HepG2 (cell line): ENCODE measurements around the gene DCP1B. TPM values are rescaled to one million over a fixed set of nuclear protein-coding genes. Genes with fewer than 3 reads are reported as not detected.

Experiments used
- ATAC-seq: fragments of 200-7000 bp; cut with Tn5 transposase; 3 replicates; pipeline ENCODE4 v1.9.1; 2020; ENCODE audit warnings: mild to moderate bottlenecking, moderate library complexity
- BruUV-seq: library from RNA; stranded (reverse); fragments of 400-500 nt; replicated peaks from 2 replicates; lab custom pipeline; 2021; lab: Mats Ljungman, UMichigan
- CTCF ChIA-PET: fragments of 300-600 bp; formaldehyde crosslinking; extraction: SDS; loops from one replicate; lab custom pipeline; 2021; ENCODE audit warnings: low total read pairs, inconsistent platforms, low intra/inter-chr PET ratio; lab: Yijun Ruan, JAX
- POLR2A ChIA-PET: fragments of 350-600 bp; sonication (Branson Sonifier 250); formaldehyde crosslinking; loops from one replicate; lab custom pipeline; 2020; ENCODE audit warnings: antibody characterized with exemption, inconsistent platforms; lab: Yijun Ruan, JAX
- DNase-seq: peaks from one replicate; pipeline ENCODE4 v3.0.0-alpha.2; 2015; ENCODE audit warnings: low spot score
- FAIRE-seq: peaks from 3 replicates; lab custom pipeline; 2011; peaks lifted over from hg19 to GRCh38; lab: Jason Lieb, UNC
- H2AFZ ChIP-seq: one replicate; pipeline ENCODE4 v1.6.1; 2011; ENCODE audit warnings: low read length, inconsistent platforms
- H3K27ac ChIP-seq: fragments of 300-600 bp; 3 replicates; pipeline ENCODE4 v1.8.0; 2011; ENCODE audit warnings: mixed run types, mild to moderate bottlenecking, mixed read lengths, low read length, inconsistent platforms; ENCODE audit not compliant: insufficient read depth; ENCODE audit errors: extremely low read length
- H3K27me3 ChIP-seq, 2 experiments: fragments of 200-600 bp in 1 of 2; 2 replicates in 1 of 2; 3 replicates in 1 of 2; pipeline versions ENCODE4 v1.6.0 to v1.8.0; 2011; ENCODE audit warnings: low read length in 2 of 2, mild to moderate bottlenecking in 2 of 2, moderate library complexity in 2 of 2, inconsistent platforms in 1 of 2; ENCODE audit not compliant: insufficient read depth in 2 of 2, control insufficient read depth in 1 of 2
- H3K36me3 ChIP-seq, 2 experiments: fragments of 200-600 bp in 1 of 2; replicated peaks in 1 of 2; 2 replicates in 1 of 2; 3 replicates in 1 of 2; pipeline versions ENCODE4 v1.5.1 to v1.8.0; 2011; ENCODE audit warnings: low read length in 2 of 2, inconsistent platforms in 1 of 2; ENCODE audit not compliant: insufficient read depth in 2 of 2, control insufficient read depth in 1 of 2
- H3K4me1 ChIP-seq: 2 replicates; pipeline ENCODE4 v1.5.1; 2012; ENCODE audit warnings: low read length, inconsistent platforms; ENCODE audit not compliant: insufficient read depth
- H3K4me2 ChIP-seq: 2 replicates; pipeline ENCODE4 v1.6.0; 2011; ENCODE audit warnings: low read depth, low read length, inconsistent platforms
- H3K4me3 ChIP-seq, 3 experiments: fragments of 200-600 bp in 1 of 3; sonication (generic), shearing (Covaris generic) in 1 of 3; replicated peaks in 1 of 3; 2 replicates each; pipeline ENCODE4 v1.5.1; 2011 to 2016; ENCODE audit warnings: low read length in 3 of 3, inconsistent platforms in 2 of 3, low read depth in 2 of 3, mild to moderate bottlenecking in 2 of 3, control low read depth in 1 of 3, mixed read lengths in 1 of 3; ENCODE audit not compliant: insufficient read depth in 1 of 3
- H3K79me2 ChIP-seq: one replicate; pipeline ENCODE4 v1.6.1; 2011; ENCODE audit warnings: low read length, inconsistent platforms; ENCODE audit not compliant: insufficient read depth
- H3K9ac ChIP-seq: 2 replicates; pipeline ENCODE4 v1.6.0; 2011; ENCODE audit warnings: mild to moderate bottlenecking, low read depth, low read length, inconsistent platforms; ENCODE audit not compliant: insufficient read depth
- H3K9me3 ChIP-seq: 2 replicates; pipeline ENCODE4 v1.5.1; 2012; ENCODE audit warnings: mild to moderate bottlenecking, low read length
- H4K20me1 ChIP-seq: 2 replicates; pipeline ENCODE4 v1.6.0; 2011; ENCODE audit warnings: inconsistent platforms, mild to moderate bottlenecking, low read length, moderate library complexity; ENCODE audit not compliant: insufficient read depth
- ARID2 ChIP-seq: sonication (generic); formaldehyde crosslinking; IDR thresholded peaks from 2 replicates; pipeline ENCODE4 v1.8.1; 2022; ENCODE audit warnings: mild to moderate bottlenecking, missing genetic modification reagents, borderline replicate concordance
- ELF1 ChIP-seq: sonication (generic); formaldehyde crosslinking; IDR thresholded peaks from 2 replicates; pipeline ENCODE4 v1.4.0; 2020; ENCODE audit warnings: missing genetic modification reagents
- HNF4A ChIP-seq: sonication (generic); formaldehyde crosslinking; IDR thresholded peaks from 2 replicates; pipeline ENCODE4 v1.4.0; 2020; ENCODE audit warnings: missing genetic modification reagents
- MAFF ChIP-seq: IDR thresholded peaks from 2 replicates; pipeline ENCODE4 v1.6.1; 2011; ENCODE audit warnings: low read depth, low read length, improper control_type of control experiment
- MAFK ChIP-seq, 2 experiments: IDR thresholded peaks in 1 of 2; conservative IDR thresholded peaks in 1 of 2; 2 replicates each; pipeline ENCODE4 v1.6.1; 2011; ENCODE audit warnings: improper control_type of control experiment in 2 of 2, low read length in 2 of 2
- NFRKB ChIP-seq: fragments of 450-650 bp; IDR thresholded peaks from 2 replicates; pipeline ENCODE4 v1.6.1; 2017
- TEAD2 ChIP-seq: sonication (generic); formaldehyde crosslinking; IDR thresholded peaks from 2 replicates; pipeline ENCODE4 v1.9.0; 2021; ENCODE audit warnings: missing genetic modification reagents
- ZNF296 ChIP-seq: sonication (generic); formaldehyde crosslinking; conservative IDR thresholded peaks from 2 replicates; pipeline ENCODE4 v1.5.0; 2020; ENCODE audit warnings: mild to moderate bottlenecking, missing genetic modification reagents
- ZNF337 ChIP-seq: sonication (generic); formaldehyde crosslinking; IDR thresholded peaks from 2 replicates; pipeline ENCODE4 v1.5.1; 2020; ENCODE audit warnings: missing genetic modification reagents, low read depth, mild to moderate bottlenecking, borderline replicate concordance
- ZNF530 ChIP-seq: sonication (generic); formaldehyde crosslinking; IDR thresholded peaks from 2 replicates; pipeline ENCODE4 v1.5.0; 2020; ENCODE audit warnings: low read depth, mild to moderate bottlenecking, missing genetic modification reagents
- ZNF562 ChIP-seq: sonication (generic); formaldehyde crosslinking; IDR thresholded peaks from 2 replicates; pipeline ENCODE4 v1.8.0; 2022; ENCODE audit warnings: missing genetic modification reagents, borderline replicate concordance
- WGBS: methylation state at CpG from one replicate; pipeline ENCODE4 v1.1.6; 2017; ENCODE audit warnings: low lambda C conversion rate; 5-methylcytosine and 5-hydroxymethylcytosine counted together
- in situ Hi-C: cut with HindIII; loops from 2 replicates; pipeline ENCODE4 v1.10.0; 2017; ENCODE audit warnings: low pct_unique_long_range_greater_than_20kb; ENCODE audit not compliant: extremely low pct_ligation_motif_present
- intact Hi-C: fragments of 100-400 bp; cut with micrococcal nuclease; formaldehyde crosslinking; loops from one replicate; pipeline ENCODE4 v1.10.0; 2022; ENCODE audit not compliant: unreplicated experiment
- polyA plus RNA-seq, 8 experiments: library from polyadenylated mRNA; depleted of rRNA in 3 of 8; stranded (reverse) in 7 of 8; unstranded in 1 of 8; fragments of >200 nt; fragmentation: Illumina TruSeq in 4 of 8; extraction: Trizol in 4 of 8; gene quantifications; 2 replicates each; pipeline versions ENCODE4 v1.2.1 to v1.2.3, GENCODE V29; 2011 to 2016; ENCODE audit warnings: low read depth in 4 of 8, missing spikeins in 1 of 8, mixed read lengths in 1 of 8; ENCODE audit not compliant: insufficient read depth in 1 of 8
- total RNA-seq, 5 experiments: library from RNA; depleted of rRNA; stranded (reverse); fragments of >200 nt; fragmentation: Illumina TruSeq; extraction: Trizol; gene quantifications; 2 replicates each; pipeline ENCODE4 v1.2.3, GENCODE V29; 2016; ENCODE audit warnings: low read depth in 1 of 5

The DCP1B gene
- total and polyA plus RNA-seq, 2 of the 13 experiments (the other 11 are each of a cell fraction or from before 2014, with no cell fraction given), result 11.4 to 27.2 TPM

DNA sequence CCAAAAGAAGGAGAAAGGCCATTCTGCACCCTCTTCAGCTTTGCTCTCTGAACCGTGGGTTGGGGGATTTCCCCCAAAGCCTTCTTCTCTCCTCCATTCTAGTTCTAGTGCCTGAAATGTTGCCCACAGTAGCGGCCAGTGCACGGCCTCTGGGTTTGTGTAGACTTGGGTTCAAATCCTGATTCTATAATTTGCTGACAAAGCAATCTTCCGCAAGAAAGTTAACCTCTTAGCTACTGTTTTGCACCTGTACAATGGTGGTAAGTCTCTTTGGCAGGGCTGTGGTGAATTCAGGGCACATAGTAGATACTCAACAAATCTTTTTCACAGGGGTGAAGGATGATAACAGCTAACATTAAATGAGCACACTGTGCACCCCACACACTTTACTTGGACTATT is 42.7 kb upstream of the DCP1B start:
- BruUV-seq, result no TSS peak

DNA sequence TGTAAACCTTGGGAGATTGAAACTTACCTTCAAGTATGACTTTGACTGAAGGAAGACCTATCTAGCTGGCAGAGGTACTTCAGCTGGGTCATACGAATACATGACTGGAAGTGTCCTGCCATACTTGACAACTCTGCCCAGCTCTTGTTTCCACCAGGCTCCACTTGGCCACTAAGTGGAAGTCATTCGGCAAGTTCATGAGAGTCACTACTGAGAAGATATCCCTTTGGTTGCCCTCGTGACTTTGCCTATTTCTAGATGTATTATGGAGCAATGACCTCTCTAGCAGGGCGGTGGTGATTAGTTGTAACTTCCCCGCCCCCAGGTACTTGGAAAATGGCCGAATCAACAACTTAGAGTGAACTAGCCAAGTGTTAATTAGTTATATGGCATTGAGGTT is 39.9 kb upstream of the DCP1B start:
- Histone ChIP-seq H3K4me1 (peaks cover 20% of the 10 kb centered on the region), H4K20me1 (no peaks in the 10 kb centered on the region), H3K79me2 (no peaks in the 10 kb centered on the region), H3K36me3 (no peaks in the 10 kb centered on the region), H3K27me3 (peaks cover 0 to 31% of the 10 kb centered on the region in 2 experiments; a peak in 2 of 5 replicates), H3K4me3 (no peak overlapping the region), H2AFZ (no peak overlapping the region), H3K9ac (no peak overlapping the region), H3K4me2 (no peak overlapping the region), H3K9me3 (no peaks in the 10 kb centered on the region), H3K27ac (no peak overlapping the region)
- FAIRE-seq, result no peak
- BruUV-seq, result no TSS peak
- POLR2A ChIA-PET, result no interaction called here
- 39% methylated on average over 6 of the region's 6 CpGs for WGBS
- in situ Hi-C loops, result no loop called here
- CTCF ChIA-PET, result no interaction called here
- ATAC-seq, result no peak
- no peak for DNase-seq
- intact Hi-C loops, result no loop called here
- TF ChIP-seq HNF4A (CRISPR knock-in tag) (no peak), ARID2 (CRISPR knock-in tag) (no peak), ZNF296 (CRISPR knock-in tag) (no peak), ELF1 (no peak), ZNF337 (CRISPR knock-in tag) (no peak), ZNF562 (no peak)

More for the DNA sequence above, 42.7 kb upstream of the DCP1B start:
- H3K4me3 ChIP-seq, result no peak overlapping the region
- no peaks in the 10 kb centered on the region for H3K36me3 ChIP-seq
- in situ Hi-C loops, result no loop called here
- peaks cover 2 to 54% of the 10 kb centered on the region in 2 experiments for H3K27me3 ChIP-seq
- no peaks in the 10 kb centered on the region for H4K20me1 ChIP-seq
- no peak overlapping the region for H3K27ac ChIP-seq
- intact Hi-C loops, result no loop called here
- no peaks in the 10 kb centered on the region for H3K9me3 ChIP-seq
- POLR2A ChIA-PET, result no interaction called here
- H3K4me2 ChIP-seq, result no peak overlapping the region
- CTCF ChIA-PET, result no interaction called here
- no peak for TF ChIP-seq NFRKB
- no peak for TF ChIP-seq TEAD2 (CRISPR knock-in tag)
- peak; percentile 95 for TF ChIP-seq MAFF
- no peak for TF ChIP-seq ZNF530 (CRISPR knock-in tag)
- TF ChIP-seq MAFK (conservative IDR thresholded peaks at IDR 0.05 in 1 of 2, IDR thresholded peaks at IDR 0.05 in 1 of 2; ENCODE audit: low read length in 2 of 2), result peak; percentile 94 to 97
- H3K9ac ChIP-seq, result no peak overlapping the region
- H3K79me2 ChIP-seq, result no peaks in the 10 kb centered on the region
- 42% methylated on average over 4 of the region's 4 CpGs for WGBS
- ATAC-seq (no peak), FAIRE-seq (no peak), DNase-seq (no peak)
- no peak overlapping the region for H2AFZ ChIP-seq
- H3K4me1 ChIP-seq, result peaks cover 33% of the 10 kb centered on the region
